CD4-positive, alpha-beta T cell treated with Interleukin-21 for 1 hour (primary cell): ENCODE measurements around the gene RHBDL1.

Experiments
- DNase-seq: peaks from one replicate; pipeline ENCODE4 v3.0.0-alpha.2; 2020

Gene RHBDL1

DNA sequence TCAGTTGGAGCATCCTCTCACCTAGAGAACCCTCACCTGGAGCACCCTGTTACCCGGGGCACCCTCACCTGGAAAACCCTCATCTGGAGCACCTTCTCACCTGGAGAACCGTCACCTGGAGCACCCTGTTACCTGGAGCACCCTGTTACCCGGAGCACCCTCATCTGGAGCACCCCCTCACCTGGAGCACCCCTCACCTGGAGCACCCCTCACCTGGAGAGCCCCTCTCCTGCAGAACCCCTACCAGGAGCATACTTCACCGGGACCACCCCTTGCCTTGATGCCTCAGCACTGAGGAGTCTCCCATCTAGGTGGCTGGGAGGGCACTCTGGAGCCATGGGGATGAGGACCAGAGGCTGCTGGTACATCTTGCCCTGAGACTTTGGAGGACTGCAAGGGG is 33.5 kb downstream of the RHBDL1 start:
- no peak for DNase-seq

DNA sequence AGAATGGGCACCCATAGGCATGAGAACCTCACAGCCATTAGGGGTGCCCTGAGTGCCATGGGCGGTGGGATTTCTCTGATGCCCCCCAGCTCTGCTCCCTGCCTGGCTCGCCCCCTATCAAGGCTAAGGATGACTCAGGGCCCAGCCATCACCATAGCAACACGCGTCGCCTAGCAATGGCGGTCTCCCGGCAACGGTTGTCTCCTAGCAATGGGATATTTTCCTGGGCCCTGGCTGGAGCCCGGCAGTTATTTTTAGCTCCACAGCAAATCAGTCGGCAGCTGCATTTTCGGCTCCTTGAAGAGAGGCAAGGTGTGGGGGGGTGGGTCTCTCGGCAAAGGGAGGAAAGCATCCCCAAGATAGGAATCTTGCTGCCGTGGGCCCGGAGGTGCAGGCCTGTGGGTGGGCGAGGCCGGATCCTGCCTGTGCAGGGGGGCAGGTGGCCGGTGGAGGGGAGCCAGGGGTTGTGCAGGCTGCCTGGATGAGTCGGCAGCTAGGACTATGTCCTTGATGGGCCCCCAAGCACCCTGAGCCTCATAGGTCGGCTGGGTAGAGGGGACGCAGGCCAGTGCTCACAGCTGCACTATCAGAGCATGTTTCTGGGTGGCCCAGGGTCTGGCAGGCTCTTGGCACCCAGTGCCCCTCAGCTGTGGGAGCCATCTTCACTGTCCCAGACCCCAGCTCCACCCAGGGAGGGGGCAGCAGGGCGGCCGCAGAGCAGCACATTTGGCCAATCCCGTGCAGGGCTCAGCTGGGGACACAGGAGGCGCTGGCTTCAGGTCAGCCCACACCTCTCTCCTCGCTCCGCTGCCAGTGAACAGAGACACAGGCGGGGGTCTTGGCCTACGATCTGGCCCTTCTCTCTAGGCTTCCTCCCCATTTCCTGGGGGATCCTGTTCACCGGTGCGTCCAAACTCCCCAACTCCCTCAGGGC is 34.4 kb downstream of the RHBDL1 start:
- DNase-seq = no peak

DNA sequence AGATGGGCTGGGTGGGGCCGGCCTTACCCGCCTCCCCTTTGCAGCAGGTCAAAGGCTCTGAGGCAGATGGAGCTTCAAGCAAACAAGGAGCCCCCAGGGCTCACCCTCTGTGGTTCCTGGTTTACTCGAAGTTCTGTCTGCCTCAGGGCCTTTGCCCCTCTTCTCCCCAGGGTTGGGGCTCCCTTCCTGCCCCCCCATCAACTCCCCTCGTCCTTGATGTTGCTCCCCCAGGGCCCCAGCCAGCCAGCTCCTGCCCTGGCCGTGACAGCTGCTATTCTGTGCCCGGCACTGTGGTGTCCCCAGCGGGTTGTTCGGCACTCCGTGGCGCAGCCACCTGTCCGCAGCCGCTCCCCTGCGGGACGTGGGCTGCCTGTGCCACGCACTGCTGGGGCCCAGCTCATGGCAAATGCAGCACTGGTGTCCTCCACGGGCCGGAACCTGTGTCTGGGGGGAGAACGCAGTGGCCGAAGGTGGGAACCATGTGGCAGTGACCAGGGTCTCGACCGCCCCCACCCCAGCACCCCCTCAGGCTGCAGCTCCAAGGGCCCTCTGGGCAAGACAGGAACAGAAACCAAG is 35.1 kb downstream of the RHBDL1 start:
- DNase-seq = no peak

DNA sequence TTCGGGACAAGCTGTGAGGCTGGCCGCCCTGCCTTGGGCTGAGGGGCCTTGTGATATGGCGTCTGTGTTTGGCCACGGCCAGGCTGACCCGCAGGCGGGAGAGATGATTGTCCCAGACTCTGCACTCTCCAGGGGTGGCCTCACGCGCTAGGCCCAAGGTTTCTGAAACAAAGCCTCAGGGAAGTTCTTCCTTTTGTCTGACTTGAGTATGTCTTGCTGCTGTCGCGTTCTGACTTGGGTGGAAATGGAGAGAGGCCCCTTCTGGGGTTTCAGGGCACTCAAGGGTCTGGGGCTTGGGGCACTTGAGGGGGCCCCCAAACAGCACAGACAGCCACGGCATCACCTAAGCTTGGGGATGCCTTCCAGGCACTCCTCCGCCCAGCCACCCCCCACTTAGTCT is 35.6 kb downstream of the RHBDL1 start:
- no peak for DNase-seq

DNA sequence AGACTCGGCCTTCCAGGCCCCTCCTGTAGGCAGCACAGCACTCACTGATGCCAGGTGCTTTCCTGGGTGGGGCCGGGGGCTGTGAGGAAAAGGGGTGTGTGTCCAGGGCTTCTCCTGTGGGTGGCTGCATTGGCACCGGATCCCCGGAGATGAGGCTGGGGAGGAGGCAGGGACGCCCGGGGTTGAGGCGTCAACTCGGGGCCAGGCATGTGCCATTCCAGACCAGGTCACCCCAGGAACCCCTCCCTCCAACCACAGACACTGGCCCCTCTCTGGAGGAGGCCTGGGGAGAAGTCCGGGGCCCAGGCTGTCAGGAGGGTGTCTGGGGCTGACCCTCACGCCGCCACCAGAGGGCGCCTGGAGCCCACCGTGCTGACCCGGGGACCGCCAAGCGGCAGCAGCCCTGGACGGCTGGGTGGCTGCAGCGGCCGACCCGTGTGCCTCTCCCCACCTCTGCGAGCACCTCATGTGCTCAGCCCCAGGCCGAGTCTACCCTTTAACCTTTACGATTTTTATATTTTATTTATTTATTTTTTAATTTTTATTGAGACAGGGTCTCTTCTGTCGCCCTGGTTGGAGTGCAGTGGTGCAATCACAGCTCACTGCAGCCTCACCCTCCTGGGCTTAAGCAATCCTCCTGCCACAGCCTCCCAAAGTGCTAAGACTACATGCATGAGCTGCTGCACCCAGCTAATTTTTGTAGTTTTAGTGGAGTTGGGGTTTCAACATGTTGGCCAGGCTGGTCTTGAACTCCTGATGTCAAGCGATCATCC is 36.3 kb downstream of the RHBDL1 start:
- peak; percentile 79 for DNase-seq

DNA sequence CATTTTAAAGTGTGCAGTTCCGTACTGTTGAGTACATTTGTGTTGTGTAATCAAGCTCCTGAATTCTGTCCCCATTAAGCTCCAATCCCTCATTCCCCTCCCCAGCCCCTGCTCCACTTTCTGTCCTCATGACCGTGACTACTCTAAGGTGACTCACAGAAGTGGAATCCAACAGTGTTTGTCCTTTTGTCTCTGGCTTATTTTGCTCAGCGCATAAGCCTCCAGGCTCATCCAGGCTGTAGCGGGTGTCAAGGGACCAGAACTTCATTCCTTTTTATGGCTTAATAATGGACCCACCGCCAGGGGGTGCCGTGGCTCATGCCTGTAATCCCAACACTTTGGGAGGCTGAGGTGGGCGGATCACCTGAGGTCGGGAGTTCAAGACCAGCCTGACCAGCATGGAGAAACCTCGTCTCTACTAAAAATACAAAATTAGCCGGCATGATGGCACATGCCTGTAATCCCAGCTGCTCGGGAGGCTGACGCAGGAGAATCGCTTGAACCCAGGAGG is 37.3 kb downstream of the RHBDL1 start:
- DNase-seq = peak; percentile 58

DNA sequence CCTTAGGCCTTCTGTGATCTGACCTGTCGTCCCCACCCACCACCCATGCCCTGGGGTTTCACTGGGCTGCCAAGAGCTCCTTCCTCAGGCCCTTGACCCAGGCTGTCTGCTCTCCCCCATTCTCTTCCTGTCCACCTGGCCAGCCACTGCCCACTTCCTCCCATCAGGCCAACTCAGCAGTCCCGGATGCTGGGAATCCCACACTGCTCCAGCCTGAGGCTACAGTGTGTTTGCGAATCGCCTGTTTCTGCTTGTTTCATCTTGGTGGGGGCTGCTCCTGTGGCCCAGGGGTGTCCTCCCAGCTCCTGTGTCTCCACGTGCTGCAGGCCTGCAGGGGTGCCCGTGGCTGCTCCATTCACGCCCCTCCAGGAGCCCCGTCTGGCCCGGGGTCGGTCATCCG is 38.6 kb downstream of the RHBDL1 start:
- DNase-seq = no peak

DNA sequence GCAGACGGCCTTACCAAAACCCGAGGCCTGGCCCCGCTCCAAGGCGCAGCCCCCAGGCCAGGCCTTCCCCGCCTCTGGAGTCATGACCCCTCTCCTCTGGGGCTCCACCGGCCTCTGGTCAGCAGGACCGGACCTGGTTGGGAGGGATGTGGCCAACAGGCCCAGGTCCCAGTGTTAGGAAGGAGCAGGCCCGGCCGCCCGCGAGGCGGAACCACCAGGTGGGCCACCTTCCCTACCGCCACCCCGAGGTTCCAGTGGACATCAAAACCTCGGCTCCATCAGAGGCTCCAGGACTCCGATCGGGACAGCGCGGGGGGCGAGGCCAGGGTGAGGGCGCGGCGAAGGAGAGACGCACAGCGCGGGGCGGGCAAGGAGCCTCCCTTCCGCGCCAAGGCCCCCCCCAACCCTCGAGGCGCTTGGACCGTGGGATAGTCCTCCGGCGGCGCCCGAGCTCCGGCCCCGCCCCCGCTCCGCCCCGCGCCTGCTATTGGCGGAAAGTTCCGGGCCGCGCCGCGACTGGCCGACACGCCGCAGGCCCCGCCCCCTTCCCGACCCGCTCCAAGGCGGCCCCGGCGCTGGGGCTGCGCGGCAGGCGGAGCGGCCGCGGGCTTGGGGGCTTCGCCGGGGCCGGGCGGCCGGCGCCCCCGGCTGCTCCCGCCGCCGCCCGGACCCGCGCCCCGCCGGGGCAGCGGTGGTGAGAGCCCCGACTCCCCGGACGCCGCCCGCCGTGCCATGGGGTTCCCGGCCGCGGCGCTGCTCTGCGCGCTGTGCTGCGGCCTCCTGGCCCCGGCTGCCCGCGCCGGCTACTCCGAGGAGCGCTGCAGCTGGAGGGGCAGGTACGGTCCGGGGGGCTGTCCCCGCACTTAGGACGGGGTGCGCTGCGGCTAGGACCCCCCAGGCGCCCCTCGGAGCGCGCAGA is 39.3 kb downstream of the RHBDL1 start, which contains the start of gene METRN:
Gene METRN, plus strand, starts transcription at position 561 of the 919 bp plus-strand sequence. Its CDS starts 172 bp downstream, at position 733.
- peak; percentile 90 for DNase-seq

DNA sequence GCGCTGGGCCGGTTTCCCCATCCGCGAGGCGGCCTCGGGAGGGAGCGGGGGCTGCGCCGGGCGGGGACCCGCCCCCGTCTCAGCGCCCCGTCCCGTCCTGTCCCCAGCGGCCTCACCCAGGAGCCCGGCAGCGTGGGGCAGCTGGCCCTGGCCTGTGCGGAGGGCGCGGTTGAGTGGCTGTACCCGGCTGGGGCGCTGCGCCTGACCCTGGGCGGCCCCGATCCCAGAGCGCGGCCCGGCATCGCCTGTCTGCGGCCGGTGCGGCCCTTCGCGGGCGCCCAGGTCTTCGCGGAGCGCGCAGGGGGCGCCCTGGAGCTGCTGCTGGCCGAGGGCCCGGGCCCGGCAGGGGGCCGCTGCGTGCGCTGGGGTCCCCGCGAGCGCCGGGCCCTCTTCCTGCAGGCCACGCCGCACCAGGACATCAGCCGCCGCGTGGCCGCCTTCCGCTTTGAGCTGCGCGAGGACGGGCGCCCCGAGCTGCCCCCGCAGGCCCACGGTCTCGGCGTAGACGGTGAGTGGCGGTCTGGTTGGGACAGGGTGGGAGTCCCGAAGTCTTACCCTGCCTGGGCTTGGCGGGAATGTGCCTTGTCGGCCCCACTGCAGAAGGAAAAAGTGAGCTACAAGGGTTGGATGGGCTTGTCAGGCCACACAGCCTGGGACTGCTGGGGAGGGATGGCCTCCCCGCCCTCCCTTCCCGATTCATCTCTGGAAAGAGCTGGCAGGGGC is 40.2 kb downstream of the RHBDL1 start:
- no peak for DNase-seq

DNA sequence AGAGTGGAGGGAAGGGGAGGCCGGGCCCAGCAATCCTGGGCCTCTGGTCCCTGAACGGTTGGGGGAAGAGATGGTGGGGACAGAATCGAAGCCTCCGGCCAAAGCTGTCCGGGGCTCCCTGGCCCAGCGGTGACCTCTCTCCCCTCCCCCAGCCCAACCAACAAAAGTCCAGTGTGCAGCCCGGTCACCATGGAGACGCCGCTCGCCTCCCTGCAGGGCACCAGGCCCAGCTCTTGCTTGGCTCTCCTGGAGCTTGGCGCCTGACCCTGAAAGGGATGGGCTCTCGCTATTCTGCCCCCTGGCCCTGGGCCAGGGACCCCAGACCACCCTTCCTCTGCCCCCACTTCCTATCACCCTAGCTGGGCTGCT is 40.7 kb downstream of the RHBDL1 start:
- no peak for DNase-seq

DNA sequence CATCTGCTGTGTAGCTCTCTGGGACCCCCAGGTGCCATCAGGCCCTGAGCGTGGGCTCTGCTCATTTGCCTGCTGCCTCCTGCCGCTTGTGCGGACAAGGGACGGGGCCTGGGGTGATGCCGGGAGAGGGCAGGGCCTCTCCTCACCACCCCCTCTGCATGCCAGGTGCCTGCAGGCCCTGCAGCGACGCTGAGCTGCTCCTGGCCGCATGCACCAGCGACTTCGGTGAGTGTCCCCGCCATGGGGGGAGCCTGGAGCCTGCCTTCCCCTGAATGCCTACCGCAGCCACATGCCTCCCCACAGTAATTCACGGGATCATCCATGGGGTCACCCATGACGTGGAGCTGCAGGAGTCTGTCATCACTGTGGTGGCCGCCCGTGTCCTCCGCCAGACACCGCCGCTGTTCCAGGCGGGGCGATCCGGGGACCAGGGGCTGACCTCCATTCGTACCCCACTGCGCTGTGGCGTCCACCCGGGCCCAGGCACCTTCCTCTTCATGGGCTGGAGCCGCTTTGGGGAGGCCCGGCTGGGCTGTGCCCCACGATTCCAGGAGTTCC is 41.4 kb downstream of the RHBDL1 start:
- DNase-seq = no peak

DNA sequence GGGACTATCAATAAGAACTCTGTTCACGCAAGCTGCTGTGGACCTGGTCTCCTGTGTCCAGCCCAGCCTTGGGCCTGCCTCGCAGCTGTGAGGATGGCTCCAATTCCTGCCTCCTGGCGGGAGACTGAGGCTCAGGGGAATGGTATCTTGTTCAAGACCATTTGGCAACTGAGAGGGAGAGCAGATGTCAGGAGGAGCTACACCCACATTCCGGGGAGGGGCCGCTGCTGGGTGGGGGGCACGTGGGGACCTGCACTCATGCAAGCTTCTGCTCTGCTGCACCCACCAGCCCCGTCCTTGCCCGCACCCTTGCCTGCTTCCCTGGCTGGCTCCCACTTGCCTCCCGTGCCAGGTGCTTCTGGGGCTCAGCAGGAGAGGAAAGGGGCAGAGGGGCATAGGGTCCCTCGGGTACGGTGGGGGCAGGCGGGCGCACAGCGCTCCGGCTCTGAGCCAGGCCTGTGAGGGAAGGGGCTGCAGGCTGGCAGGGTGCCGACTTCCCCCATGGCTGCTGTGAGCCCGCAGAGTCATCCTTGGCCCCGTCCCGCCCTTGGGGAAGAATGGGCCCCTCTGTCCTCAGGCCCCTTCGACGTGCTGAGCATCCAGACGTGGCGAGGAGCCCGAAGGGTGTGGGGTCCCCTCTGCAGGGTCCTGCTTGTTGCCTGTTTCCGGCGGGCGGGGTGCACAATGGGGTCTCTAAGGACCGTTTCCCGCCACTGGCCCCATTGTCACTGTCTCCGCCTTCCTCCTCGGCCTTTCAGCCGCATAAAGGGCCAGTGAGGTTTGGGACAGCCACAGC is 42.2 kb downstream of the RHBDL1 start:
- DNase-seq = no peak

DNA sequence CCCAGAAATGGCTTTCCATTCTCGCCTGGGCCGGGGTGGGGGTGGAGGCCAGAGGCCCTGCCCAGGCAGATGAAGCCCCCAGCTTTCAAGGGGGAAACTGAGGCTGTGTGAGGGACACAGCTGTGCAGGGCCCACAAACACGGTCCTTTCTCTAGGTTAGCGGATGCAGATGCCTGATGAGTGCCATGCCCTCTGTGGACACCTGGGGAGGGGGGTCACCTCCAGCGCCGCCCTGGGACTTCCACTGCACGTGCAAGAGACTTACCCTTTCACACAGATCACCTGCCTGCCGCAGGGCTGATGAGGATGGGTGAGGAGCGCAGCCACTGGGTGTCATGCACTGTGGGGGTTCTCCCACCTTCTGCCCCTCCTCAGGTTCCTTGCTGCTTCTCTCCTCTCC is 42.9 kb downstream of the RHBDL1 start:
- DNase-seq = no peak

DNA sequence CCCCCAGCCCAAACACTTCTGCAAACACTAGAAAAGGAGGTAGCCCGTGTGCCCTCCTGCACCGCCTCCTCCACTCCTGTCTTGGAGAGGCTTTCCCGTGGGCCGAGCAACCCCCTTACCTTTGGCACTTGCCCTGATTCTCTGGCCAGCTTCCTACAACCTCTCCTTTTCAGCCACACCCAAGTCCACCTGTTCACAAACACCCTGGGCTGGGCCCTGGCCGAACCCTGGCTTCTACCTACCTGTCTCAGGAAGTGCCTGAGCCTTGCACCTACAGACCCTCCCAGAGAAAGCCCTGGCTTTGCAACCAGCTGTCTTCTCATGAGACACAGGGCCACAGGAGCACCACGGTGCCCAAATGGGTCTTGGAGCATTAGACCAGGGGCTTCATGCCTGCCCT is 43.5 kb downstream of the RHBDL1 start:
- DNase-seq = no peak

DNA sequence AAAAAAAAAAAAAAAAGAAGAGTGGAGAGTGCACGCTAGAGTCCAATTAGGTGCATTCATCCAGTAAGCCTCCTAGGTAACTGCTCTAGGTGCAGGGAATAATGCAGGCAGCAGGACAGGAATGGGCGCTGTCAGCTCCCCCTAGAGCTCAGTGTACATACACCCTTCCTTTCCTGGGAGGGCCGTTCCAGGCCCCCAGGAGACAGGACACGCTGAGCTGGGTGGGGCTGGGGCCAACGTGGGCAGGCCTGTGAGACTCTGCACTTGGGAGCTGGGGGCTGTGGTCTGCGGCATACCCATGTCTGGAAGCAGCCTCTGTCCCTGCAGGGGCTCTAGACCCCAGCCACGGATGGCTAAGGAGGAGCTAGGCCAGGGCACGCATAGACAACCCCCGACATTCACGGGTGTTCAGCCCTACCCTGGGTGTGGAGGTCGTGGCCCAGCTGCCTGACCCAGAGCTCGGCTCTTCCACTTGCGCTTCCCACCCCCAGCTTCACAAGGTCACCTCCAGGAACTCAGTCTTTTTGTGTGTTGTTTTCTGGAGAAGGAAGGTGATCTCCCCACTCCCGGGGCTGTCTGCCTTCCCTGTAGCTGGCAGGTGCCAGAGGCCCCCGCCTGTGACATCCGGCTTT is 44.5 kb downstream of the RHBDL1 start:
- DNase-seq = no peak

DNA sequence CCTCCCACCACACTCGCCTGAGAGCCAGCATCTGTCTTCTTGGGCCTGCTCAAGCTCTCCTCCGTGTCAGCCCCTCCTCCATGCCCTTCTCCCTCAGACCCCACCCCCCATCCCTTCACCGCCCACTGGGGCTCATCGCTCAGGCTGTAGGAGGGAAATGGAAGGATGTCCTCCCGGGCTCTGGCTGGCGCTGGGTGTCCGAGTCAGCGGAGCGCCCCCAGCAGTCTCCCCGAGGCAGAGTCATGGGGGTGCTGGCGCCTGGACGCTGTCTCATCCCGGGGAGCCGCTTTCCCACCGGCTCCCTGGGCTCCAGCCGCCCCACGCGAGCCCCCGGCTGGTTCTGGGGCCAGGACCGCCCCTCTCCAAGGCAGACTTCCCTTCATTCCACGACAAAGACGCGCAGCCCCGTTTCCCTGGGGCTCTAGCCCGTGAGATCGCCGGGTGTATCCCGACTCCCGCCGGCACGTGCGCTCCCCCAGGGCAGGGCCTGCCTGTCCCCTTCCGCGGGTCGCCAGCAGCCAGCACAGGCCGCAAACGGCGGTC is 45.0 kb downstream of the RHBDL1 start:
- peak; percentile 42 for DNase-seq

DNA sequence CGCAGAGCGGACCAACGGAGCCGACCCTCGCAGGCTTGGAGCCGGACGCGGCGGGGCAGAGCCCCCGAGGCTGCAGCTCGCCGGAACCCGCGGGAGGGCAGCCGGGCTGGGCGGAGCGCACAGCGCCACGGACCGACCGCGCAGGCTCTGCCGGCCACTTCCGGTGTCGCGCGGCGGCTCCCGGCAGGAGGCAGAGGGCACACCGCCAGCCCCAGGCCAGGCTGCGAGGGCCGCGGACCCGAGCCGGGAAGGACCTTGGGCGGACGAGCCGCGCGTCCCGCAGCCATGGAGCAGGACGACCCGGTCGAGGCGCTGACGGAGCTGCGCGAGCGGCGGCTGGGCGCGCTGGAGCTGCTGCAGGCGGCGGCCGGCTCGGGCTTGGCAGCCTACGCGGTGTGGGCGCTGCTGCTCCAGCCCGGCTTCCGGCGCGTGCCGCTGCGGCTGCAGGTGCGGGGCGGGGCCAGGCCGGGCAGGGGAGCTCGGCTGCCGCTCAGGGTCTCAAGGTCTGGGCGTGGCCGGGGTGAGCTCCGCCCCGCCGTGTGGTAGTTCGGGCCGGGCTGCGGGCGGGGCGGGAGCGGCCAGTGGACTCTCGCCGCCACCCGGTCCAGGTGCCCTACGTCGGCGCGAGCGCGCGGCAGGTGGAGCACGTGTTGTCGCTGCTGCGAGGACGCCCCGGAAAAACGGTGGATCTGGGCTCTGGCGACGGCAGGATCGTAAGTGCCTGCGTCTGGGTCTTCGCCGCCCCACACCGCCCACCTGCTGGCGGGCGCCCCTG is 45.7 kb downstream of the RHBDL1 start, which contains the start of gene ANTKMT:
Gene ANTKMT, plus strand, starts transcription at position 157 of the 775 bp plus-strand sequence. Its CDS starts 129 bp downstream, at position 286.
- peak; percentile 83 for DNase-seq

DNA sequence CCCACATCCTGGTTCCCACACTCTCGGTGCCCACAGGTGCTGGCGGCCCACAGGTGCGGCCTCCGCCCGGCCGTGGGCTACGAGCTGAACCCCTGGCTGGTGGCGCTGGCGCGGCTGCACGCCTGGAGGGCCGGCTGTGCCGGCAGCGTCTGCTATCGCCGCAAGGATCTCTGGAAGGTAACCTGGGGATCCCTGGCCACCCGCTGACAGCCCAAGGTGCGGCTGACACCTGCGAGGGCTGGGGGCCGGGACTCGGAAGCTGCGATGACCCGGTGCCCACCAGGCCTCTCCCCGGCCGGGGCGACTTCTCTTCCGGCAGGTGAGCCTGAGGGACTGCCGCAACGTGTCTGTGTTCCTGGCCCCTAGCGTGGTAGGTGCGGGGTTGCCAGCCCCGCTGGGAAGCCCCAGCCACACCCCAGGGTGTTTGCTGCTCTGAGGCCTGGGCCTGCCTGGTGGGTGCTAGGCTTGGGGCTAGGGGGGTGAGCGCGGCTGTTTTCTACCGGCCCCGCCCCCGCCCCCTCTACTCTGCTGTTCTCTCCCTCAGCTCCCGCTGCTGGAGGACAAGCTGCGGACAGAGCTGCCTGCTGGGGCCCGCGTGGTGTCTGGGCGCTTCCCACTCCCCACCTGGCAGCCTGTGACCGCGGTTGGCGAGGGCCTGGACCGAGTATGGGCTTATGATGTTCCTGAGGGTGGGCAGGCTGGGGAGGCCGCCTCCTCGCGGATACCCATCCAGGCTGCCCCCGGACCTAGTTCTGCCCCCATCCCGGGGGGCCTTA is 46.5 kb downstream of the RHBDL1 start:
- peak; percentile 39 for DNase-seq
